ENCODE measurements around the gene DNLZ. TPM values are rescaled to one million over a fixed set of nuclear protein-coding genes. Genes with fewer than 3 reads are reported as not detected.

Gene DNLZ
- total and polyA plus RNA-seq, 2 donors (not counting 1 experiment from before 2014, with no cell fraction given) = 7.4 to 14.2 TPM

DNA sequence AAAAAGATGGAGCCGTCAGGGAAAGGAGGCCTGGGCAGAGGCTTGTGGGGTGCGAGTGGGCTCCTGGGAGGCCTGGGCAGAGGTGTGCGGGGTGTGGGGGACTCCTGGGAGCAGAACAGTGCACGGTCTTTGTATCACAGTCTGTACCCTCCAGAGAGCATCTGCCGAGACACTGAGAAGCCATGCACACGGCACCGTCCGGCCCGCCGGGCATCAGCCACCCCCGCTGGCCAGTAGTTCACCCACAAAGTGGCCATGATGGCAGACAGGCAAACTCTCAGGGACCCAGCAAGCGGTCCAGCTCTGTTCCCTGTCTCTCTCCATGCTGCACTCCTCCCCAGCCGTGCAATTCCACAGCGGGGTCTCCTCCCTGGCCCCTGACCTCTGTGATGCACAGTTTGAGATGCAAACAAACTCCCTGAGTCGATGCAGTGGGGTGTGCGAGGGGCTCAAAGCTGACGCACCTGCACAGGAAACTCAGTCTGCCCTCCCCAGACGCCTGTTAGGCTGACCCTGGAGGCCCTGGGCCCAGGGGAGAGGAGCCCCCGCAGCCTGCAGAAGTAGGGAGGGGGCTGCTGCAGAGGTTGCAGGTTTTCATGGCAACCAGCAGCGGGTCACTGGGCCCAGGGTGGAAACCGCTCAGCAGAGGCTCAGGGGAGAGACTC, 45.3 kb downstream of the DNLZ start:
- H4K20me1 ChIP-seq (ENCODE audit: control insufficient read depth, extremely low read depth, insufficient read depth, low read length) = no peaks in the 10 kb centered on the region
- H3K27ac ChIP-seq (ENCODE audit: insufficient read depth, low read length) = no peak overlapping the region
- H3K4me2 ChIP-seq (ENCODE audit: extremely low read depth, insufficient read depth, low read length) = no peak overlapping the region
- no peak overlapping the region for H2AFZ ChIP-seq (ENCODE audit: low read length)
- peaks cover 3% of the 10 kb centered on the region for H3K27me3 ChIP-seq (ENCODE audit: control insufficient read depth, insufficient read depth, low read length)
- no peaks in the 10 kb centered on the region for H3K9me3 ChIP-seq (ENCODE audit: control insufficient read depth, insufficient read depth, low read depth, low read length)
- no peak overlapping the region for H3K9ac ChIP-seq (ENCODE audit: insufficient read depth, low read length)
- H3K36me3 ChIP-seq (ENCODE audit: control insufficient read depth, insufficient read depth, low read length) = no peaks in the 10 kb centered on the region
- H3K4me1 ChIP-seq (ENCODE audit: control insufficient read depth, extremely low read depth, insufficient read depth, low read length) = no peaks in the 10 kb centered on the region
- TF ChIP-seq EZH2 (IDR thresholded peaks at IDR 0.05; ENCODE audit: low read length, missing control alignments) = no peak
- TF ChIP-seq, protein P1, sequence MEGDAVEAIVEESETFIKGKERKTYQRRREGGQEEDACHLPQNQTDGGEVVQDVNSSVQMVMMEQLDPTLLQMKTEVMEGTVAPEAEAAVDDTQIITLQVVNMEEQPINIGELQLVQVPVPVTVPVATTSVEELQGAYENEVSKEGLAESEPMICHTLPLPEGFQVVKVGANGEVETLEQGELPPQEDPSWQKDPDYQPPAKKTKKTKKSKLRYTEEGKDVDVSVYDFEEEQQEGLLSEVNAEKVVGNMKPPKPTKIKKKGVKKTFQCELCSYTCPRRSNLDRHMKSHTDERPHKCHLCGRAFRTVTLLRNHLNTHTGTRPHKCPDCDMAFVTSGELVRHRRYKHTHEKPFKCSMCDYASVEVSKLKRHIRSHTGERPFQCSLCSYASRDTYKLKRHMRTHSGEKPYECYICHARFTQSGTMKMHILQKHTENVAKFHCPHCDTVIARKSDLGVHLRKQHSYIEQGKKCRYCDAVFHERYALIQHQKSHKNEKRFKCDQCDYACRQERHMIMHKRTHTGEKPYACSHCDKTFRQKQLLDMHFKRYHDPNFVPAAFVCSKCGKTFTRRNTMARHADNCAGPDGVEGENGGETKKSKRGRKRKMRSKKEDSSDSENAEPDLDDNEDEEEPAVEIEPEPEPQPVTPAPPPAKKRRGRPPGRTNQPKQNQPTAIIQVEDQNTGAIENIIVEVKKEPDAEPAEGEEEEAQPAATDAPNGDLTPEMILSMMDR (conservative IDR thresholded peaks at IDR 0.05 in 1 of 2, IDR thresholded peaks at IDR 0.05 in 1 of 2; ENCODE audit: low read depth in 1 of 2, low read length in 2 of 2) = no peak
- DNase-seq (ENCODE audit: low read depth in 2 of 2) = no peak
- no peaks in the 10 kb centered on the region for H3K79me2 ChIP-seq (ENCODE audit: control insufficient read depth, insufficient read depth, low read length)
- H3K4me3 ChIP-seq (replicated peaks in 1 of 4; ENCODE audit: control extremely low read depth in 1 of 4, insufficient read depth in 1 of 4, low read depth in 3 of 4, low read length in 4 of 4) = no peak overlapping the region

DNA sequence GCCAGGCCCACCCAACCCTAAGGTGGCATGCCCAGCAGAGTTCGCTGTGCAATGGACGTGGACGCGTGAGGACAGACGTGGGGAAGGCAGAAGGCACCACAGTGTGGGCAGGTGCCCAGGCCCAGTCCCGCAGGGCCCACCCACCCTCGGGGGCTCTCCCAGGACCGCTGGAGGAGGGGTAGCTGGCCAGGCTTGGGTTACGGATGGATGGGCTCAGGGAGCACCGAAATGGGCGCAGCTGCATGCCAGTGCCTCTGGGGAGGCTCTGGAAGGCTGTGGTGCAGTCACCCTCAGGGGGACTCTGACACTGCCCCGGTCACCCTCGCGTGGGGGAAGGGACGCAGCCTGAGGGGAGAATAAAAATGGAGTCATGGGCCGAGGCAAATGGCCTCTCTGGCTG, 45.8 kb downstream of the DNLZ start:
- TF ChIP-seq, protein P1 (conservative IDR thresholded peaks at IDR 0.05 in 1 of 2, IDR thresholded peaks at IDR 0.05 in 1 of 2; ENCODE audit: low read depth in 1 of 2, low read length in 2 of 2) = no peak
- no peak for TF ChIP-seq EZH2 (IDR thresholded peaks at IDR 0.05; ENCODE audit: low read length, missing control alignments)
- H3K9me3 ChIP-seq (ENCODE audit: control insufficient read depth, insufficient read depth, low read depth, low read length) = no peaks in the 10 kb centered on the region
- no peak for DNase-seq (ENCODE audit: low read depth in 2 of 2)
- no peaks in the 10 kb centered on the region for H3K4me1 ChIP-seq (ENCODE audit: control insufficient read depth, extremely low read depth, insufficient read depth, low read length)
- H3K79me2 ChIP-seq (ENCODE audit: control insufficient read depth, insufficient read depth, low read length) = no peaks in the 10 kb centered on the region
- no peaks in the 10 kb centered on the region for H4K20me1 ChIP-seq (ENCODE audit: control insufficient read depth, extremely low read depth, insufficient read depth, low read length)
- no peak overlapping the region for H3K9ac ChIP-seq (ENCODE audit: insufficient read depth, low read length)
- peaks cover 3% of the 10 kb centered on the region for H3K27me3 ChIP-seq (ENCODE audit: control insufficient read depth, insufficient read depth, low read length)
- H3K4me3 ChIP-seq (replicated peaks in 1 of 4; ENCODE audit: control extremely low read depth in 1 of 4, insufficient read depth in 1 of 4, low read depth in 3 of 4, low read length in 4 of 4) = no peak overlapping the region
- H3K36me3 ChIP-seq (ENCODE audit: control insufficient read depth, insufficient read depth, low read length) = no peaks in the 10 kb centered on the region
- no peak overlapping the region for H2AFZ ChIP-seq (ENCODE audit: low read length)
- no peak overlapping the region for H3K4me2 ChIP-seq (ENCODE audit: extremely low read depth, insufficient read depth, low read length)
- no peak overlapping the region for H3K27ac ChIP-seq (ENCODE audit: insufficient read depth, low read length)

DNA sequence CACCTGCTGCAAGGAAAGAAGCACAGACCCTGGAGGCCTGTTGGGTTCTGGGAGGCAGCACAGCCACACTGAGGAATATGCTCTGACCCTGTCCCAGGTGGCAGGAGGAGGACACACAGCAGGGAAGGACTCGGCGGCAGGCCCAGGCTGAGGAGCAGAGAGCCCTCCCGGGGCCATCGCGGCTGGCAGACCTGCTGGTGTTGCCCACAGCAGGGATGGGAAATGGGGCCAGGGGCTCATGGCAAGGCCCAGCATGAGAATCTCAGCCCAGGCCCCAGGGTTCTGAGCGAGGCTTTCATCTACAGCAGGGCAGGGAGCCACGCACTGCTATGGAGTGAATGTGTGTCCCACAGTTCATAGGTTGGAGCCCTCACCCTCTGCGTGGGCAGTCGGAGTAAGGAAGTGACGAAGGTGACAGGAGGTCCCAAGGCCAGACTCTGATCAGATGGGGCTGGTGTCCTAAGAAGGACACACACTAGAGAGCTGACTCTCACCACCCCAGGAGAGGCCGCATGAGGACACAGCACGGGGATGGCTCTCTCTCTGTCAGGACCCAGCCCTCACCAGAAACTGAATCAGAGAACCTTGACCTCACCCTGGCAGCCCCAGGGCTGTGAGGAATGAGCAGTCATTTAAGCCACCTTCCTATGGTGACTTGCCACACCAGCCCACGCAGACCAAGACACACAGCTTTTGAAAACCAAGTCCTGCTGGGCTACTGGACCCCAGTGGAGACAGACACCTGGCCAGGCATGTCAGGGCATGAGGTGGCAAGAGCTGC, 46.5 kb downstream of the DNLZ start:
- no peak overlapping the region for H3K27ac ChIP-seq (ENCODE audit: insufficient read depth, low read length)
- no peak overlapping the region for H3K4me2 ChIP-seq (ENCODE audit: extremely low read depth, insufficient read depth, low read length)

More for the DNA sequence above, 46.5 kb downstream of the DNLZ start:
- H3K27me3 ChIP-seq (ENCODE audit: control insufficient read depth, insufficient read depth, low read length) = peaks cover 3% of the 10 kb centered on the region
- H3K4me3 ChIP-seq (replicated peaks in 1 of 4; ENCODE audit: control extremely low read depth in 1 of 4, insufficient read depth in 1 of 4, low read depth in 3 of 4, low read length in 4 of 4) = no peak overlapping the region
- H3K9ac ChIP-seq (ENCODE audit: insufficient read depth, low read length) = no peak overlapping the region
- DNase-seq (ENCODE audit: low read depth in 2 of 2) = no peak
- H3K36me3 ChIP-seq (ENCODE audit: control insufficient read depth, insufficient read depth, low read length) = no peaks in the 10 kb centered on the region
- TF ChIP-seq, protein P1 (conservative IDR thresholded peaks at IDR 0.05 in 1 of 2, IDR thresholded peaks at IDR 0.05 in 1 of 2; ENCODE audit: low read depth in 1 of 2, low read length in 2 of 2) = no peak
- TF ChIP-seq EZH2 (IDR thresholded peaks at IDR 0.05; ENCODE audit: low read length, missing control alignments) = no peak
- H3K9me3 ChIP-seq (ENCODE audit: control insufficient read depth, insufficient read depth, low read depth, low read length) = no peaks in the 10 kb centered on the region
- no peaks in the 10 kb centered on the region for H3K79me2 ChIP-seq (ENCODE audit: control insufficient read depth, insufficient read depth, low read length)
- H2AFZ ChIP-seq (ENCODE audit: low read length) = no peak overlapping the region
- no peaks in the 10 kb centered on the region for H3K4me1 ChIP-seq (ENCODE audit: control insufficient read depth, extremely low read depth, insufficient read depth, low read length)
- H4K20me1 ChIP-seq (ENCODE audit: control insufficient read depth, extremely low read depth, insufficient read depth, low read length) = no peaks in the 10 kb centered on the region

All from fibroblast of lung (primary cell).